ENCODE data around the gene LSAMP. TPM values are rescaled to one million over a fixed set of nuclear protein-coding genes. Genes with fewer than 3 reads are reported as not detected.
A peak's percentile ranks its signal among the peaks of the same experiment; 100 is the strongest.

LSAMP gene
- total and polyA plus RNA-seq, 8 donors: 17.3 to 28.0 (median 26.0) TPM

GRCh38 chr3:115975353-115975752 lies 469.9 kb downstream of the LSAMP start:
- TF ChIP-seq CTCF (IDR thresholded peaks at IDR 0.05): no peak
- ATAC-seq: peak; percentile 97
- H3K27me3 ChIP-seq: no peaks in the 10 kb centered on the region

GRCh38 chr3:115974940-115975339 lies 470.3 kb downstream of the LSAMP start:
- H3K9me3 ChIP-seq: no peaks in the 10 kb centered on the region
- H3K27ac ChIP-seq: no peak overlapping the region
- TF ChIP-seq CTCF (IDR thresholded peaks at IDR 0.05): no peak
- no peaks in the 10 kb centered on the region for H3K27me3 ChIP-seq
- intact Hi-C loops (cut with DNase I): no loop called here
- no peaks in the 10 kb centered on the region for H3K36me3 ChIP-seq
- no peaks in the 10 kb centered on the region for H3K4me1 ChIP-seq
- no peak overlapping the region for H3K4me3 ChIP-seq
- ATAC-seq (peak; percentile 49), DNase-seq (no peak)

More at GRCh38 chr3:115975353-115975752, 469.9 kb downstream of the LSAMP start:
- intact Hi-C loops (cut with DNase I): no loop called here
- H3K36me3 ChIP-seq: no peaks in the 10 kb centered on the region
- H3K9me3 ChIP-seq: no peaks in the 10 kb centered on the region
- no peak overlapping the region for H3K4me3 ChIP-seq
- DNase-seq: no peak
- no peaks in the 10 kb centered on the region for H3K4me1 ChIP-seq
- no peak overlapping the region for H3K27ac ChIP-seq

- Histone ChIP-seq H3K36me3 (no peaks in the 10 kb centered on the region), H3K27me3 (no peaks in the 10 kb centered on the region), H3K4me1 (no peaks in the 10 kb centered on the region), H3K4me3 (no peak overlapping the region), H3K9me3 (peaks cover 0 to 4% of the 10 kb centered on the region in 2 donors), H3K27ac (no peak overlapping the region)
- intact Hi-C loops (cut with DNase I): no loop called here
- ATAC-seq (no peak), DNase-seq (no peak)
- TF ChIP-seq CTCF (IDR thresholded peaks at IDR 0.05): no peak
Observed at GRCh38 chr3:115968871-115969270, 476.4 kb downstream of the LSAMP start.

- Histone ChIP-seq H3K36me3 (no peaks in the 10 kb centered on the region), H3K27ac (no peak overlapping the region), H3K4me1 (no peaks in the 10 kb centered on the region), H3K9me3 (no peaks in the 10 kb centered on the region), H3K4me3 (no peak overlapping the region), H3K27me3 (no peaks in the 10 kb centered on the region)
- intact Hi-C loops (cut with DNase I): no loop called here
- no peak for DNase-seq
- ATAC-seq: no peak
- no peak for TF ChIP-seq CTCF (IDR thresholded peaks at IDR 0.05)
Observed at GRCh38 chr3:115961380-115961779, 483.9 kb downstream of the LSAMP start.

GRCh38 chr3:115960799-115961198 lies 484.5 kb downstream of the LSAMP start:
- no peak for ATAC-seq
- Histone ChIP-seq H3K36me3 (no peaks in the 10 kb centered on the region), H3K4me1 (no peaks in the 10 kb centered on the region), H3K4me3 (no peak overlapping the region), H3K27me3 (no peaks in the 10 kb centered on the region), H3K9me3 (no peaks in the 10 kb centered on the region), H3K27ac (no peak overlapping the region)
- intact Hi-C loops (cut with DNase I): no loop called here
- no peak for TF ChIP-seq CTCF (IDR thresholded peaks at IDR 0.05)
- DNase-seq: no peak

Data from left lung (tissue), 10 donors.